CD4-positive, alpha-beta T cell treated with Interleukin-15 for 1 hour (primary cell): Measurements from ENCODE around the gene VRK1.
"Not testable (repeated sequence)": the region's sequence is repeated elsewhere in the genome, so short reads cannot be mapped to it uniquely, and the experiment has no call there.

Experiments
- DNase-seq: peaks from one replicate; pipeline ENCODE4 v3.0.0-alpha.2; 2020

The VRK1 gene

GRCh38 chr14:96796851-96797581 is at the start of gene VRK1:
TSS of gene VRK1 (plus strand) at chr14:96797382. CDS start at chr14:96833472, 36,090 bp downstream.
- peak; percentile 95 for DNase-seq

GRCh38 chr14:96747608-96748007 is 49.6 kb upstream of the VRK1 start:
- no peak for DNase-seq

- DNase-seq, result no peak
Measured at GRCh38 chr14:96748362-96748761, 48.8 kb upstream of the VRK1 start.

GRCh38 chr14:96751505-96751904 is 45.7 kb upstream of the VRK1 start:
- no peak for DNase-seq

- no peak for DNase-seq
Measured at GRCh38 chr14:96752125-96752524, 45.1 kb upstream of the VRK1 start.

GRCh38 chr14:96752594-96752993 is 44.6 kb upstream of the VRK1 start:
- DNase-seq, result no peak

- DNase-seq, result no peak
Measured at GRCh38 chr14:96754162-96754844, 42.9 kb upstream of the VRK1 start.

- no peak for DNase-seq
Measured at GRCh38 chr14:96754845-96755184, 42.4 kb upstream of the VRK1 start.

GRCh38 chr14:96756745-96757144 is 40.4 kb upstream of the VRK1 start:
- DNase-seq, result no peak

- DNase-seq, result no peak
Measured at GRCh38 chr14:96757456-96757855, 39.7 kb upstream of the VRK1 start.

- no peak for DNase-seq
Measured at GRCh38 chr14:96761066-96761465, 36.1 kb upstream of the VRK1 start.

- peak; percentile 47 for DNase-seq
Measured at GRCh38 chr14:96762650-96763049, 34.5 kb upstream of the VRK1 start.

- DNase-seq, result no peak
Measured at GRCh38 chr14:96764012-96764411, 33.2 kb upstream of the VRK1 start.

GRCh38 chr14:96765205-96765604 is 32.0 kb upstream of the VRK1 start:
- not testable (repeated sequence) for DNase-seq

GRCh38 chr14:96772929-96773328 is 24.3 kb upstream of the VRK1 start:
- DNase-seq, result no peak

- no peak for DNase-seq
Measured at GRCh38 chr14:96776791-96777190, 20.4 kb upstream of the VRK1 start.

GRCh38 chr14:96780500-96780899 is 16.7 kb upstream of the VRK1 start:
- DNase-seq, result no peak

- no peak for DNase-seq
Measured at GRCh38 chr14:96781371-96781770, 15.8 kb upstream of the VRK1 start.

- no peak for DNase-seq
Measured at GRCh38 chr14:96782436-96782835, 14.7 kb upstream of the VRK1 start.

- DNase-seq, result no peak
Measured at GRCh38 chr14:96783043-96783914, 13.9 kb upstream of the VRK1 start.

GRCh38 chr14:96783915-96784224 is 13.3 kb upstream of the VRK1 start:
- peak; percentile 25 for DNase-seq

GRCh38 chr14:96790186-96790585 is 7.0 kb upstream of the VRK1 start:
- no peak for DNase-seq

GRCh38 chr14:96790706-96791105 is 6.5 kb upstream of the VRK1 start:
- DNase-seq, result no peak

- no peak for DNase-seq
Measured at GRCh38 chr14:96792003-96792402, 5.2 kb upstream of the VRK1 start.
